RWPE2 (cell line): ENCODE measurements around the gene GLCE.
A peak's percentile ranks its signal among the peaks of the same experiment; 100 is the strongest.

Experiments
- ATAC-seq: fragments of 200-7000 bp; cut with Tn5 transposase; 3 replicates; pipeline ENCODE4 v1.9.1; 2021; ENCODE audit warnings: low read depth
- DNase-seq: peaks from one replicate; pipeline ENCODE4 v3.0.0-alpha.2; 2020; ENCODE audit warnings: low spot score
- H3K27ac ChIP-seq: fragments of 450-650 bp; 2 replicates; pipeline ENCODE4 v1.5.1; 2017; ENCODE audit warnings: mild to moderate bottlenecking; ENCODE audit not compliant: poor library complexity, severe bottlenecking
- H3K27me3 ChIP-seq: fragments of 250-450 bp; sonication (Bioruptor Pico); 2 replicates; pipeline ENCODE4 v1.5.1; 2021; ENCODE audit warnings: mild to moderate bottlenecking, moderate library complexity; ENCODE audit not compliant: insufficient read depth, poor library complexity, severe bottlenecking
- H3K36me3 ChIP-seq: fragments of 250-450 bp; sonication (Bioruptor Pico); 2 replicates; pipeline ENCODE4 v1.5.1; 2020; ENCODE audit warnings: low read depth, mild to moderate bottlenecking, moderate library complexity
- H3K4me1 ChIP-seq: fragments of 250-450 bp; sonication (Bioruptor Pico); 2 replicates; pipeline ENCODE4 v1.5.1; 2021; ENCODE audit warnings: mild to moderate bottlenecking, moderate library complexity; ENCODE audit not compliant: insufficient read depth, poor library complexity, severe bottlenecking
- H3K4me3 ChIP-seq: fragments of 250-450 bp; sonication (Bioruptor Pico); 2 replicates; pipeline ENCODE4 v1.5.1; 2021; ENCODE audit warnings: mild to moderate bottlenecking, moderate library complexity; ENCODE audit not compliant: severe bottlenecking
- H3K9me3 ChIP-seq: fragments of 250-450 bp; sonication (Bioruptor Pico); 2 replicates; pipeline ENCODE4 v1.5.1; 2021; ENCODE audit warnings: mild to moderate bottlenecking, moderate library complexity; ENCODE audit not compliant: severe bottlenecking
- CTCF ChIP-seq: fragments of 450-650 bp; IDR thresholded peaks from one replicate; pipeline ENCODE4 v1.5.1; 2017; ENCODE audit warnings: mild to moderate bottlenecking, moderate library complexity; ENCODE audit not compliant: poor library complexity, severe bottlenecking

Gene GLCE

GRCh38 chr15:69156736-69157381, 3.6 kb upstream of the GLCE start:
- Histone ChIP-seq H3K4me1 (peaks cover 9% of the 10 kb centered on the region), H3K27me3 (no peaks in the 10 kb centered on the region), H3K27ac (no peak overlapping the region), H3K36me3 (no peaks in the 10 kb centered on the region), H3K4me3 (no peak overlapping the region), H3K9me3 (no peaks in the 10 kb centered on the region)
- no peak for DNase-seq
- TF ChIP-seq CTCF = no peak
- ATAC-seq = no peak

GRCh38 chr15:69158201-69158842, 2.1 kb upstream of the GLCE start:
- no peak for ATAC-seq
- H3K27ac ChIP-seq = no peak overlapping the region
- no peak for TF ChIP-seq CTCF
- DNase-seq = no peak
- H3K9me3 ChIP-seq = no peaks in the 10 kb centered on the region
- no peaks in the 10 kb centered on the region for H3K36me3 ChIP-seq
- H3K4me3 ChIP-seq = no peak overlapping the region
- H3K4me1 ChIP-seq = peaks cover 12% of the 10 kb centered on the region
- H3K27me3 ChIP-seq = no peaks in the 10 kb centered on the region

- no peaks in the 10 kb centered on the region for H3K27me3 ChIP-seq
- H3K9me3 ChIP-seq = no peaks in the 10 kb centered on the region
- no peak overlapping the region for H3K27ac ChIP-seq
- DNase-seq = no peak
- ATAC-seq = no peak
- no peaks in the 10 kb centered on the region for H3K36me3 ChIP-seq
- TF ChIP-seq CTCF = no peak
- no peak overlapping the region for H3K4me3 ChIP-seq
- H3K4me1 ChIP-seq = peaks cover 12% of the 10 kb centered on the region
These were observed 1.6 kb upstream of the GLCE start for GRCh38 chr15:69158843-69159240.

- H3K36me3 ChIP-seq = no peaks in the 10 kb centered on the region
- H3K27ac ChIP-seq = peak overlapping the region; percentile 11
These were observed 662 bp upstream of the GLCE start for GRCh38 chr15:69159805-69160140.

More at GRCh38 chr15:69159805-69160140, 662 bp upstream of the GLCE start:
- TF ChIP-seq CTCF = no peak
- Histone ChIP-seq H3K4me3 (peak overlapping the region; percentile 83), H3K9me3 (no peaks in the 10 kb centered on the region), H3K4me1 (peaks cover 7% of the 10 kb centered on the region), H3K27me3 (no peaks in the 10 kb centered on the region)
- no peak for ATAC-seq
- DNase-seq = no peak
